PC-3 (cell line): ENCODE results near the gene PHLDA3. TPM values are rescaled to one million over a fixed set of nuclear protein-coding genes. Genes with fewer than 3 reads are reported as not detected.

Source experiments
- ATAC-seq: fragments of 200-7000 bp; cut with Tn5 transposase; 2 replicates; pipeline ENCODE4 v1.9.1; 2020; ENCODE audit warnings: mild to moderate bottlenecking, moderate library complexity
- BruUV-seq: library from RNA; stranded (reverse); fragments of 400-500 nt; replicated peaks from 2 replicates; lab custom pipeline; 2021; lab: Mats Ljungman, UMichigan
- CTCF ChIA-PET: fragments of 300-600 bp; sonication (Branson Sonifier 250); formaldehyde crosslinking; loops from one replicate; lab custom pipeline; 2022; ENCODE audit warnings: antibody characterized with exemption; lab: Charles Lee
- POLR2A ChIA-PET: fragments of 300-600 bp; sonication (Branson Sonifier 250); formaldehyde crosslinking; loops from one replicate; lab custom pipeline; 2022; ENCODE audit warnings: antibody characterized with exemption; ENCODE audit not compliant: unreplicated experiment; lab: Charles Lee
- DNase-seq: peaks from one replicate; pipeline ENCODE4 v3.0.0-alpha.2; 2015
- H2AFZ ChIP-seq: fragments of 300-600 bp; sonication (generic); 2 replicates; pipeline ENCODE4 v1.6.0; 2016; ENCODE audit warnings: antibody characterized with exemption, low read length
- H3F3A ChIP-seq: fragments of 300-600 bp; sonication (generic); one replicate; pipeline ENCODE4 v1.6.0; 2017; ENCODE audit warnings: antibody characterized with exemption, low read length, control low read depth, mild to moderate bottlenecking; ENCODE audit not compliant: unreplicated experiment
- H3K27ac ChIP-seq: fragments of 300-600 bp; sonication (generic); 2 replicates; pipeline ENCODE4 v1.5.1; 2016; ENCODE audit warnings: mild to moderate bottlenecking, low read length
- H3K27me3 ChIP-seq: fragments of 300-600 bp; sonication (generic); 2 replicates; pipeline ENCODE4 v1.6.1; 2016; ENCODE audit warnings: low read length, mixed read lengths
- H3K36me3 ChIP-seq: fragments of 300-600 bp; sonication (generic); 2 replicates; pipeline ENCODE4 v1.6.1; 2016; ENCODE audit warnings: low read depth, mixed run types, low read length, mixed read lengths
- H3K4me1 ChIP-seq: fragments of 300-600 bp; sonication (generic); 2 replicates; pipeline ENCODE4 v1.5.1; 2016; ENCODE audit warnings: low read length; ENCODE audit not compliant: insufficient read depth
- H3K4me2 ChIP-seq: fragments of 300-600 bp; sonication (generic); 2 replicates; pipeline ENCODE4 v1.6.0; 2016; ENCODE audit warnings: low read length
- H3K4me3 ChIP-seq: fragments of 300-600 bp; sonication (generic); 2 replicates; pipeline ENCODE4 v1.5.1; 2016; ENCODE audit warnings: mild to moderate bottlenecking, low read length, mixed read lengths
- H3K79me2 ChIP-seq: fragments of 300-600 bp; sonication (generic); 2 replicates; pipeline ENCODE4 v1.6.1; 2017; ENCODE audit warnings: low read length, mixed read lengths
- H3K9ac ChIP-seq: fragments of 300-600 bp; sonication (generic); 2 replicates; pipeline ENCODE4 v1.6.0; 2016; ENCODE audit warnings: mild to moderate bottlenecking, low read length
- H3K9me2 ChIP-seq: fragments of 300-600 bp; sonication (generic); replicated peaks from 2 replicates; pipeline ENCODE4 v1.6.1; 2016; ENCODE audit warnings: mixed run types, low read length, mixed read lengths
- H3K9me3 ChIP-seq: fragments of 300-600 bp; sonication (generic); 2 replicates; pipeline ENCODE4 v1.6.1; 2016; ENCODE audit warnings: low read length, mixed read lengths
- H4K20me1 ChIP-seq: fragments of 300-600 bp; sonication (generic); 2 replicates; pipeline ENCODE4 v1.6.1; 2016; ENCODE audit warnings: low read length, mixed read lengths
- CTCF ChIP-seq: fragments of 300-600 bp; sonication (generic); conservative IDR thresholded peaks from 2 replicates; pipeline ENCODE4 v1.5.1; 2017; ENCODE audit warnings: antibody characterized with exemption, low read depth, mild to moderate bottlenecking, low read length
- EZH2 ChIP-seq: fragments of 300-600 bp; sonication (generic); IDR thresholded peaks from one replicate; pipeline ENCODE4 v1.6.1; 2017; ENCODE audit warnings: antibody characterized with exemption, mild to moderate bottlenecking, low read length; ENCODE audit not compliant: unreplicated experiment
- EZH2phosphoT487 ChIP-seq: fragments of 300-600 bp; sonication (generic); IDR thresholded peaks from 2 replicates; pipeline ENCODE4 v1.6.1; 2018; ENCODE audit warnings: mild to moderate bottlenecking, antibody characterized with exemption, low read length, borderline replicate concordance
- intact Hi-C: fragments of 100-400 bp; cut with micrococcal nuclease; formaldehyde crosslinking; loops from 2 replicates; pipeline ENCODE4 v1.9.0; 2023
- total RNA-seq: library from RNA; depleted of rRNA; stranded (reverse); fragments of >200 nt; gene quantifications from 2 replicates; pipeline ENCODE4 v1.2.3, GENCODE V29; 2014

The PHLDA3 gene
- total RNA-seq, 1 experiment from 2014 or later: 216 TPM

GRCh38 chr1:201457508-201457960, 11.5 kb downstream of the PHLDA3 start:
- H3K79me2 ChIP-seq: no peaks in the 10 kb centered on the region
- no TSS peak for BruUV-seq
- TF ChIP-seq CTCF: no peak
- TF ChIP-seq EZH2phosphoT487: no peak
- no peak for TF ChIP-seq EZH2
- ChIA-PET CTCF (interaction anchor here (0.7 kb wide), 1 partner anchor 9 kb away, joined by 3 read pairs; no protein-coding TSS in a partner anchor), POLR2A (no interaction called here)
- no peak for DNase-seq
- no peaks in the 10 kb centered on the region for H3K27me3 ChIP-seq
- no peak overlapping the region for H3K4me3 ChIP-seq
- H3K9me3 ChIP-seq: no peaks in the 10 kb centered on the region
- H3K27ac ChIP-seq: peak overlapping the region; percentile 81
- H3F3A ChIP-seq: peaks cover 13% of the 10 kb centered on the region
- intact Hi-C loops: no loop called here
- no peaks in the 10 kb centered on the region for H3K9me2 ChIP-seq
- no peaks in the 10 kb centered on the region for H4K20me1 ChIP-seq
- peak overlapping the region; percentile 5 for H3K9ac ChIP-seq
- no peak for ATAC-seq
- peaks cover 62% of the 10 kb centered on the region for H3K4me1 ChIP-seq
- H3K36me3 ChIP-seq: no peaks in the 10 kb centered on the region
- H2AFZ ChIP-seq: no peak overlapping the region
- H3K4me2 ChIP-seq: peak overlapping the region; percentile 43

- peak overlapping the region; percentile 50 for H3K9ac ChIP-seq
- intact Hi-C loops: no loop called here
- peak overlapping the region; percentile 43 for H3K4me2 ChIP-seq
- CTCF ChIA-PET: interaction anchor here (0.5 to 1.2 kb wide), 3 partner anchors 9 to 21 kb away, joined by 3 to 5 read pairs (median 4); no protein-coding TSS in a partner anchor
- no peaks in the 10 kb centered on the region for H3K27me3 ChIP-seq
- H3K27ac ChIP-seq: peak overlapping the region; percentile 81
- no peaks in the 10 kb centered on the region for H3K9me2 ChIP-seq
- H2AFZ ChIP-seq: peak overlapping the region; percentile 7
- H3F3A ChIP-seq: peaks cover 13% of the 10 kb centered on the region
- H3K79me2 ChIP-seq: no peaks in the 10 kb centered on the region
- BruUV-seq: no TSS peak
- no peak for TF ChIP-seq EZH2phosphoT487
- no peaks in the 10 kb centered on the region for H3K9me3 ChIP-seq
- POLR2A ChIA-PET: no interaction called here
- H3K4me1 ChIP-seq: peaks cover 53% of the 10 kb centered on the region
- ATAC-seq (no peak), DNase-seq (peak; percentile 97)
- no peaks in the 10 kb centered on the region for H4K20me1 ChIP-seq
- no peaks in the 10 kb centered on the region for H3K36me3 ChIP-seq
- H3K4me3 ChIP-seq: no peak overlapping the region
These were observed 12.3 kb downstream of the PHLDA3 start for GRCh38 chr1:201456499-201457309.

- Histone ChIP-seq H3K4me3 (no peak overlapping the region), H3K27ac (no peak overlapping the region), H4K20me1 (no peaks in the 10 kb centered on the region), H2AFZ (no peak overlapping the region), H3K9me3 (no peaks in the 10 kb centered on the region), H3K9me2 (no peaks in the 10 kb centered on the region), H3K79me2 (no peaks in the 10 kb centered on the region), H3K4me1 (peaks cover 48% of the 10 kb centered on the region), H3K27me3 (no peaks in the 10 kb centered on the region), H3F3A (no peaks in the 10 kb centered on the region), H3K36me3 (no peaks in the 10 kb centered on the region), H3K9ac (no peak overlapping the region), H3K4me2 (no peak overlapping the region)
- TF ChIP-seq CTCF: no peak
- no peak for TF ChIP-seq EZH2phosphoT487
- no peak for TF ChIP-seq EZH2
- ATAC-seq: no peak
- DNase-seq: no peak
- BruUV-seq: no TSS peak
- CTCF ChIA-PET: interaction anchor here (0.9 kb wide), 1 partner anchor 20 kb away, joined by 3 read pairs; no protein-coding TSS in a partner anchor
- POLR2A ChIA-PET: no interaction called here
- intact Hi-C loops: no loop called here
These were observed 13.9 kb downstream of the PHLDA3 start for GRCh38 chr1:201455098-201455497.
